HK-2 (cell line): ENCODE data around the gene FAM98C.
"Not testable (repeated sequence)": the region's sequence is repeated elsewhere in the genome, so short reads cannot be mapped to it uniquely, and the experiment has no call there.

Experiments used
- DNase-seq: peaks from one replicate; pipeline ENCODE4 v3.0.0-alpha.2; 2018; ENCODE audit not compliant: unreplicated experiment

Gene FAM98C

GRCh38 chr19:38402967-38403674 is at the start of gene FAM98C:
Gene FAM98C, plus strand, starts transcription at chr19:38403093. Its CDS starts 61 bp downstream, at chr19:38403154.
- DNase-seq = peak; percentile 99

DNA sequence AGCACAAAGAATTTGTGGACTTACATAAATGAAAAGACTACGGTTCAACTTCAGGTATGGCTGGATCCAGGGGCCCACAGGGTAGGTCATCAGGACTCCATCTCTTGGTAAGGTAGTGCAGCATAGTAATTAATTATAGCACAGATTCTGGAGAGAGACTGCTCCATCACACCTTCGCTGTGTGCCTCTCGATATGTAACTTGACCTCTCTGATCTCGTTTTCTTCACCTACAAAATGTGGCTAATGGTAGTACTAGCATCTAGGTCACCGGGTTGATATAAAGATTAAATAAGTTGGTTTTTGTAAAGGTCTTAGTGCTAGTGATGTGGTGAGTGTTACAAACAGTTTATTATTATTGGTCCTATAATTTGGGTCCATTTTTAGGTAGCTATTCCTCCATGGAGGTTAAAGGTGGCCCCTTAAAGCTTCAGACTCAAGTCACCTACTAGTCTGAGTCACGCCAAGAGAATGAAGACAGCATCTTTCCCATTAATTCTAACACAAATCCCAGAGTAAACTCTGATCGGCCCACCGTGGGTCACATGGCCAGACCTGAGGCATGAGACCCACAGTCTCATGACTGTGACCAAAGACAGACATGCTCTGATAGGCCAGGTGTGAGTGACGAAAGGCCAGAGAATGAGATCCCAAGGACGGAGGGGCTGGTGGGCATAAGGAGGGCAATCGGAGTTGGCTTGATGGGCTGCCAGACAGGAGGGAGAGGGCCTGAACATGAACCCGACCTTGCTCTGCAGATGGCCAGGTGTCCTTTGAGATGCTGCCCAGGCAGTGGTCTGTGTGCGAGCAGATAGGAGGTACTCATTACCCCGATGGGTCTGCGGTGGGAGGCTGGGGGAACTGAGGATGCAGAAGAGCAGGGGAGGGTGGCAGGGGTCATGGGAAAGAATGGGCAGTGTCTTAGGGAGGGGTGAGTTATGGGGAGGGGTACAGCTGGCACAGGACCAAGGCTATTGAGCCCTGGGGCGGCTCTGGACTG is 46.9 kb upstream of the FAM98C start:
- DNase-seq = no peak

DNA sequence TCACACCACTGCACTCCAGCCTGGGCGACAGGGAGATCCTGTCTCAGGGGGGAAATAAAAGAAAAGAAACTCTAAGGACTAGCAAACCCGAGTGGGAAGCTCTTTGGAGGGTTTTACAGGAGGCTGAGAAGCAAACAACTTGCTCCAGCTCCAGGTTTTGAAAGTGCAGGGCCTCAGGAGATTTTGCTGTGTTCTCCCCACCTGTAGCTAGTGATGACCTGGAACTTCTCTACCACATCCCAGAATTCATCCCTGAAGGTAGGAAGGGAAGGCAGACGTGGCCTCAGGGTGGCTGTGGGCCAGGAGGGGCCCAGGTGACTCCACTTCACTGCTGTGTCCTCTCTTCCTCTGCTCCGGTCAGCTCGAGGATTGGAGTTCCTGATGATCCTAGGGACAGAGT is 44.8 kb upstream of the FAM98C start:
- no peak for DNase-seq

GRCh38 chr19:38359242-38360021 is 43.5 kb upstream of the FAM98C start:
- DNase-seq = no peak

GRCh38 chr19:38360351-38360750 is 42.5 kb upstream of the FAM98C start:
- no peak for DNase-seq

DNA sequence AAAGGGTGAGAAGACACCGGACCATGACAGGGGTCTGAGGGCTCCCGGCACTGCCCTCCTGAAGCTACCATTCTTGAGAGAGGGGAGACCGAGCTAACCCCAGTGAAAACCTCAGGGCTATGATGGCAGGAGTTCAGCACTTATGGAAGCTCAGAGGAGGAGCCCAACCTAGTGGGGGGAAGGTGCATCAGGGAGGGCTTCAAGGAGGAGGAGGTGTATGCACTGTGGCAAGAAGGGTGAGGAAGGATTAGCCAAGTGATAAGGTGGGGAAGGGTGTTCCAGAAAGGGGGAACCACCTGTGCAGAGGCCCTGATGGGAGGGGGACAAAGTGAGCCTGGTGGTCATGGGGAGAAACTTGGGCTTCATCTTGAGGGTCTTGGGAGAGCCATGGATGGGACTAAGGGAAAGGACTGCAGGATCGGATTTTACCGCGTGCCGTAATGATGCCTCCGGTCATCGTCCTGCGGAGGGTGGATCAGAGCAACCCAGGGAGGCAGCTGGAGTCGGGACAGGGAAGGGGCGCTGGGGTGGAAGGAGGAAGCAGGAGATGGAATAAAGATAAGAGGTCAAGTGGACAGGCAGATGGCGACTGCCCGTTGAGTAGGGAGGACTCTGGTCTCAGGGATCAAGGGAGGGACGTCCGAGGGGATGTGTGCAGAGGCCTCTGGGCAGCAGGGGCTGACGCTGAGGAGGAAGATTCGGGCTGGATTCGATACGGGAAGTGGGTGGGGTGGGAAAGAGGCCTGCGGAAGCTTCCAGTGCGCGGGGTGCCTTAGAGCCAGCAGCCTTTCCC is 41.9 kb upstream of the FAM98C start:
- DNase-seq = no peak

GRCh38 chr19:38361633-38362075 is 41.2 kb upstream of the FAM98C start:
- DNase-seq = peak; percentile 88

GRCh38 chr19:38362076-38362945 is 40.6 kb upstream of the FAM98C start:
- peak; percentile 78 for DNase-seq

DNA sequence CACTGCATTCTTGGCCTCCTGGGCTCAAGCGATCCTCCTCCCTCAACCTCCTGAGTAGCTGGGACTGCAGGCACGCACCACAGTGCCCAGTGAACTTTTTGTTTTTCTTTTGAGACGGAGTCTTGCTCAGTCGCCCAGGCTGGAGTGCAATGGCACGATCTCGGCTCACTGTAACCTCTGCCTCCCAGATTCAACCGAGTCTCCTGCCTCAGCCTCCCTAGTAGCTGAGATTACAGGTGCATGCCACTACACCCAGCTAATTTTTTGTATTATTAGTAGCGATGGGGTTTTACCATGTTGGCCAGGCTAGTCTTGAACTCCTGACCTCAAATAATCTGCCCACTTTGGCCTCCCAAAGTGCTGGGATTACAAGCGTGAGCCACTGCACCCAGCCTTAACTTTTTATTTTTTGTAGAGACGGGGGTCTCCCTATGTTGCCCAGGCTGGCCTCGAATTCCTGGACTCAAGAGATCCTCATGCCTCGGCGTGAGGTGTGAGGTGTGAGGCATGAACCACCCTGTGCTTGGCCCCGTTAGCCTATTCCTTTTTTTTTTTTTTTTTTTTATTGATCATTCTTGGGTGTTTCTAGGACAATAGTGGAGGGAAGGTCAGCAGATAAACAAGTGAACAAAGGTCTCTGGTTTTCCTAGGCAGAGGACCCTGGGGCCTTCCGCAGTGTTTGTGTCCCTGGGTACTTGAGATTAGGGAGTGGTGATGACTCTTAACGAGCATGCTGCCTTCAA is 39.8 kb upstream of the FAM98C start:
- not testable (repeated sequence) for DNase-seq

GRCh38 chr19:38367041-38367440 is 35.9 kb upstream of the FAM98C start:
- no peak for DNase-seq

GRCh38 chr19:38369584-38369983 is 33.3 kb upstream of the FAM98C start:
- no peak for DNase-seq

GRCh38 chr19:38370299-38370698 is 32.6 kb upstream of the FAM98C start:
- no peak for DNase-seq

DNA sequence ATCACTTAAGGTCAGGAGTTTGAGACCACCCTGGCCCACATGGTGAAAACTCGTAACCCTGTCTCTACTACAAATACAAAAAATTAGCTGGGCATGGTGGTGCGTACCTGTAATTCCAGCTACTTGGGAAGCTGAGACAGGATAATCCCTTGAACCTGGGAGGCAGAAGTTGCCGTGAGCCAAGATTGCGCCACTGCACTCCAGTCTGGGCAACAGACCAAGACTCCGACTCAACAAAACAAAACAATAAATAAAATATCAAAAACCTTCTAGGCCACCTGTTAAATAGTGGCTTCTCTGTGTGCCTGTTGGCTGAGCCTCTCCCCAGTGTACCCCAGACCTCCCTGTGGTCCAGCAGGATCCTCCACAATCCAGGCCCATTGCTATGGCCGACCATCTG is 31.8 kb upstream of the FAM98C start:
- DNase-seq = no peak

DNA sequence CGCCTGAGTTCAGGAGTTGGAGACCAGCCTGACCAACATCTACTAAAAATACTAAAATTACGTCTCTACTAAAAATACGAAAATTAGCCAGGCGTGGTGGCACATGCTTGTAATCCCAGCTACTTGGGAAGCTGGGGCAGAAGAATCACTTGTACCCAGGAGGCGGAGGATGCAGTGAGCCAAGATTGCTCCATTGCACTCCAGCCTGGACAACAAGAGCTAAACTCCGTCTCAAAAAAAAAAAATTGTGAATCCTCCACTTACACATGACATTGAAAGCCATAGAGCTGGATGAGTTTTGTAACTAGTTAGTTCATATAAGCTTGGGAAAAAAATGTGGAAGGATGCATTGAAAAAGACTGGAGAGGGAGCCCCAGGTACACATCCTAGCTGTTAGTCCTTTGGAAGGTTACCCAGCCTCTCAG is 29.0 kb upstream of the FAM98C start:
- DNase-seq = no peak

DNA sequence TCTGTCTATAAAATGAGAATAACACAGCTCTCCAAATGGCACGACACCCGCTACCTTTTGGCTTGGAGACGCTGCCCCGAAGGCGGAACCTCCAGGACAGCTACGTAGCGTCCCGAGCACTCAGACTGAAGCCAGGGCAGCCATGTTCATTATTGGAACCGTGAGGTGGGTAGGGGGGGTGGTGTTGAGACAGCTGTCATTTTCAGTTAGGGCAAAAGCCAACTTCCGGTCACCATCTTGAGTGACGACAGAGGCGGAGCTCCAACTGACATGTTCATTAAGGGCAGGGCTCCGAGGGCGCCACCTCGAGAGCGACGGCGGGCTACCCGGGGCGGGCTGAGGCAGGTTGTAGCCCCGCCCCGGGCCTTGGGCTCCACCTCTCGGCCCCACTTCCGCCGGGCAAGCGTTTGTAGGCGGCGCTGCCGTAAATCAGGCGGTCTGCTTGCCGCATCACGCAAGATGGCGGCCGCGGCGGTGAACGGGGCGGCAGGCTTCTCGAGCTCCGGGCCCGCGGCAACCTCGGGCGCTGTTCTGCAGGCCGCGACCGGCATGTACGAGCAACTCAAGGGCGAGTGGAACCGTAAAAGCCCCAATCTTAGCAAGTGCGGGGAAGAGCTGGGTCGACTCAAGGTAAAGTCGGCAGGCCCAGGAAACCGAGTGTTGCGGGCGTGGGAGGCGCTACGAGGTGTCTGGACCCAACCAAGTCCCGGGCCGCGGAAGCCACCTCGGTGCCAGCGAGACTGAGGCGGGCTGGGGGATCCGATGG is 28.4 kb upstream of the FAM98C start, which contains the start of gene PSMD8:
PSMD8 (plus strand) TSS at position 240 of the 766 bp plus-strand sequence; CDS start at position 271, 31 bp downstream.
- peak; percentile 98 for DNase-seq

- DNase-seq = peak; percentile 13
Observed at GRCh38 chr19:38375098-38375493, 27.8 kb upstream of the FAM98C start.

DNA sequence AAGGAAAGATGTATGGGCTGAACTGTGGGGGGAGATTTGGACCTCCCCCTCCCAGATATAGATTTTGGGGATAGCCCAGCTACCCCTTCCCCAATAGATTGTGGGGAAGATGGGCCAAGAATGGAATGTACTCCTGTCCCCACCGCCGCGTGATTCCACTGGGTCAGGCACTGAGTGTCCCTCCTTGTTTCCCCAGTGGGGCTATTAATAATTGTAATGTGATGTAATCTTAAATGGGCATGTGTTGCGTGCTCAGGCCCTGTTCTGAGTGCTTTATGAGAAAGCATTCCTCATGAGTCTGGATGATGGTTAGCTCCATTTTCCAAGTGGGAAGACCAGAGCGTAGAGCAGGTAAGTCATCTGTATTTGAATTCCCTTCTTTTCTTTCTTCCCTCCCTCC is 27.1 kb upstream of the FAM98C start:
- no peak for DNase-seq

DNA sequence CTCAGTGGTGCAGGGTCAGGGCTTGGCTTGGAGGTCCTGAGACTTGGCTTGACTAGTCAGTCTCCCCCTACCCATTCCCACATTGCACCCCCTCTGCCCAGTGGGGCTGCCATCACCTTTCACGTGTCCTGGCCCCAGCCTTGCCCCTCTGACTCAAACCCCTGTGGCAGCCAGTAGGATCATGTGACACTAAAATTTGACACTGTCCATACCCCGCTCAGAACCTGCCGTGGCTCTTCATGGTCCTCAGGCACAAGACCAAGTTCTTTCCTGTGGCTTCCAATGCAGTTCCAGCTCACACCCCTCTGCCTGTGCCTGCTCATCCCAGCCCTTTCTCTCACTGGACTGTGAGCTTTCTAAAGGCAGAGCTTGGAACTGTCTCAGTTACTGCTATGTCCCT is 26.3 kb upstream of the FAM98C start:
- no peak for DNase-seq
